Omental fat pad (tissue), 4 donors: ENCODE data around the gene SLCO3A1. TPM values are rescaled to one million over a fixed set of nuclear protein-coding genes. Genes with fewer than 3 reads are reported as not detected.
A peak's percentile ranks its signal among the peaks of the same experiment; 100 is the strongest.

Experiments
- ATAC-seq: fragments of 150-250 bp; one replicate; pipeline ENCODE4 v1.9.1; 2016; ENCODE audit warnings: mild to moderate bottlenecking, moderate library complexity; ENCODE audit not compliant: low FRiP score
- DNase-seq: peaks from one replicate; pipeline ENCODE4 v3.0.0-alpha.2; 2019; ENCODE audit warnings: low spot score
- CTCF ChIP-seq, 3 donors: fragments of 450-650 bp; IDR thresholded peaks; one replicate each; pipeline ENCODE4 v1.5.1; 2016 to 2017; ENCODE audit warnings: antibody characterized with exemption in 3 of 3, mild to moderate bottlenecking in 3 of 3, moderate library complexity in 2 of 3
- total RNA-seq, 4 donors: library from RNA; depleted of rRNA; stranded (reverse); fragments of >200 nt; gene quantifications; one replicate each; pipeline ENCODE4 v1.1.0, GENCODE V29; 2016

SLCO3A1 gene
- total RNA-seq, 4 donors from 2014 or later: 12.3 to 21.8 (median 14.8) TPM

GRCh38 chr15:92105611-92106010 is 252.1 kb downstream of the SLCO3A1 start:
- ATAC-seq (no peak), DNase-seq (no peak)
- no peak for TF ChIP-seq CTCF (IDR thresholded peaks at IDR 0.05)

DNA sequence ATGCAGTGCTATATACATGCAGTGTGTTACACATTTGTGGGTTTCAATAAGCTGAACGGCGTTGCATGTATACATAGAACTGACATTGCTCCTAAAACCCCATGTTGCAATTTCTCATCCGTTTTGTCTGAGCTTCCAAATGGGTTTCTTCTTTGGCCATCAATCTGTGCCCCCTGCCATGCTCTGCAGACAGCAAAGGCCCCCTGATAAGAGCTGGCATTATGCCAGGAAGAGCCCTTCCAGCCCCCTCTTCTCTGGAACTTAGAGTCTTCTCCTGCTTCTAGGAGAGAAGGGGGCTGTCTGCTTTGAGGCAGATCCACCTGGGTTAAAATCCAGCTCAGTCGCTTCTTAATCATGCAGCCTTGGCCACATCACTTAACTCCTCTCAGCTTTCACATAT is 254.0 kb downstream of the SLCO3A1 start:
- TF ChIP-seq CTCF (IDR thresholded peaks at IDR 0.05): no peak
- ATAC-seq (no peak), DNase-seq (no peak)

GRCh38 chr15:92109191-92109873 is 255.8 kb downstream of the SLCO3A1 start:
- DNase-seq: no peak
- ATAC-seq: no peak
- no peak for TF ChIP-seq CTCF (IDR thresholded peaks at IDR 0.05)

DNA sequence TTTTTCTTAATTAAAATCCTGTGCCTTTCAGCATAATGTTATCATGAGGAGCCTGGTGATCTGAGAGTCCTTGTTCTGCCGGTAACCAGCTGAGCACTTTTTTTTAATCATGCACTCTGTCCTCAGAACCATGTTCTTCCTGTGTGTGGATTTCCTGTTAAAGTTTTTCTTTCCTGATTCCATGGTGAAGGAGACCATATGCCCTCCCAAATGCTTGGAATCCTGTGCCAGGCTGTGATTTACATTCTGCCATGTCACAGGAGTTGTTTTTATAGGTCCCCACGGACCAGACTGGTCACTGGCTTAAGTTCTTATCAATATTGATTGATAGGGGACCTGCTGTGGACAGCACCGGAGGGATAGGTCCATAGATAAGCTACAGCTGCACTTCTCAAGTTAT is 257.8 kb downstream of the SLCO3A1 start:
- no peak for TF ChIP-seq CTCF (IDR thresholded peaks at IDR 0.05)
- no peak for ATAC-seq
- no peak for DNase-seq

GRCh38 chr15:92111751-92112150 is 258.2 kb downstream of the SLCO3A1 start:
- DNase-seq (no peak), ATAC-seq (no peak)
- TF ChIP-seq CTCF (IDR thresholded peaks at IDR 0.05): no peak

- no peak for TF ChIP-seq CTCF (IDR thresholded peaks at IDR 0.05)
- ATAC-seq (peak; percentile 36), DNase-seq (no peak)
Measured at GRCh38 chr15:92112180-92112579, 258.7 kb downstream of the SLCO3A1 start.

GRCh38 chr15:92112711-92113110 is 259.2 kb downstream of the SLCO3A1 start:
- no peak for ATAC-seq

More at GRCh38 chr15:92112711-92113110, 259.2 kb downstream of the SLCO3A1 start:
- TF ChIP-seq CTCF (IDR thresholded peaks at IDR 0.05): no peak
- DNase-seq: no peak
